ENCODE data around the gene CTRL. TPM values are rescaled to one million over a fixed set of nuclear protein-coding genes. Genes with fewer than 3 reads are reported as not detected.

The CTRL gene
- total RNA-seq, 2 donors from 2014 or later = 0.66 to 2.3 TPM

DNA sequence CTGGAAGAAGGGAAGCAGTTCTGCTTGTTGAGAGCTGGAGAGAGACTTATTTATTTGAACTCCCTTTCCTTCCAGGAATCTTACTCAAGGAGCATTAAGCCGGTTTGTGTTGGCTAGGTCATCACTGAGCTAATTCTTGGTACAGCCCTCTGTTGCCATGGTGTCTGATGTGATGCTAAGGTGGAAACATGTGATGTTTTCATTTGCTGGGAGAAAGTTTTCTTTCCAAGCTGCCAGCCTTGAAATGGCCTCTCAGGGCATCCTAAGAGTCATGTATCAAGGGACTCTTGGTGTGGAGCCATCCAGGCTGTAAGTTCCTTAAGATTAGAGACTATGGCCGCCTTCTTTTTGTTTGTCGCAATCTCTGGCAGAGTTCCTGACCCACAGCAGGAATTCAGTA, 34.4 kb downstream of the CTRL start:
- 97 to 100% methylated on average over 3 of the region's 3 CpGs for WGBS, 2 experiments (ENCODE audit: insufficient coverage in 1 of 2, insufficient read length in 1 of 2)
- Mint-ChIP-seq H3K27ac (no peak overlapping the region), H3K9me3 (no peaks in the 10 kb centered on the region), H3K4me3 (no peak overlapping the region), H3K27me3 (ENCODE audit: insufficient read depth) (no peaks in the 10 kb centered on the region), H3K36me3 (ENCODE audit: low read depth) (no peaks in the 10 kb centered on the region), H3K4me1 (peaks cover 16% of the 10 kb centered on the region)
- Histone ChIP-seq H3K4me1 (ENCODE audit: control insufficient read depth, insufficient read depth, low read length) (no peaks in the 10 kb centered on the region), H3K27me3 (ENCODE audit: control insufficient read depth, insufficient read depth, low read length, poor library complexity, severe bottlenecking) (no peaks in the 10 kb centered on the region), H3K9me3 (ENCODE audit: control insufficient read depth, low read length) (no peaks in the 10 kb centered on the region), H3K9ac (ENCODE audit: extremely low read depth, low read length, poor library complexity, severe bottlenecking) (no peak overlapping the region), H3K27ac (ENCODE audit: low read depth, low read length) (no peak overlapping the region), H3K4me3 (ENCODE audit: low read length) (no peak overlapping the region), H3K36me3 (ENCODE audit: control insufficient read depth, insufficient read depth, low read length) (no peaks in the 10 kb centered on the region)
- no peak for DNase-seq
- TF ChIP-seq, protein P1, sequence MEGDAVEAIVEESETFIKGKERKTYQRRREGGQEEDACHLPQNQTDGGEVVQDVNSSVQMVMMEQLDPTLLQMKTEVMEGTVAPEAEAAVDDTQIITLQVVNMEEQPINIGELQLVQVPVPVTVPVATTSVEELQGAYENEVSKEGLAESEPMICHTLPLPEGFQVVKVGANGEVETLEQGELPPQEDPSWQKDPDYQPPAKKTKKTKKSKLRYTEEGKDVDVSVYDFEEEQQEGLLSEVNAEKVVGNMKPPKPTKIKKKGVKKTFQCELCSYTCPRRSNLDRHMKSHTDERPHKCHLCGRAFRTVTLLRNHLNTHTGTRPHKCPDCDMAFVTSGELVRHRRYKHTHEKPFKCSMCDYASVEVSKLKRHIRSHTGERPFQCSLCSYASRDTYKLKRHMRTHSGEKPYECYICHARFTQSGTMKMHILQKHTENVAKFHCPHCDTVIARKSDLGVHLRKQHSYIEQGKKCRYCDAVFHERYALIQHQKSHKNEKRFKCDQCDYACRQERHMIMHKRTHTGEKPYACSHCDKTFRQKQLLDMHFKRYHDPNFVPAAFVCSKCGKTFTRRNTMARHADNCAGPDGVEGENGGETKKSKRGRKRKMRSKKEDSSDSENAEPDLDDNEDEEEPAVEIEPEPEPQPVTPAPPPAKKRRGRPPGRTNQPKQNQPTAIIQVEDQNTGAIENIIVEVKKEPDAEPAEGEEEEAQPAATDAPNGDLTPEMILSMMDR (conservative IDR thresholded peaks at IDR 0.05) = no peak

DNA sequence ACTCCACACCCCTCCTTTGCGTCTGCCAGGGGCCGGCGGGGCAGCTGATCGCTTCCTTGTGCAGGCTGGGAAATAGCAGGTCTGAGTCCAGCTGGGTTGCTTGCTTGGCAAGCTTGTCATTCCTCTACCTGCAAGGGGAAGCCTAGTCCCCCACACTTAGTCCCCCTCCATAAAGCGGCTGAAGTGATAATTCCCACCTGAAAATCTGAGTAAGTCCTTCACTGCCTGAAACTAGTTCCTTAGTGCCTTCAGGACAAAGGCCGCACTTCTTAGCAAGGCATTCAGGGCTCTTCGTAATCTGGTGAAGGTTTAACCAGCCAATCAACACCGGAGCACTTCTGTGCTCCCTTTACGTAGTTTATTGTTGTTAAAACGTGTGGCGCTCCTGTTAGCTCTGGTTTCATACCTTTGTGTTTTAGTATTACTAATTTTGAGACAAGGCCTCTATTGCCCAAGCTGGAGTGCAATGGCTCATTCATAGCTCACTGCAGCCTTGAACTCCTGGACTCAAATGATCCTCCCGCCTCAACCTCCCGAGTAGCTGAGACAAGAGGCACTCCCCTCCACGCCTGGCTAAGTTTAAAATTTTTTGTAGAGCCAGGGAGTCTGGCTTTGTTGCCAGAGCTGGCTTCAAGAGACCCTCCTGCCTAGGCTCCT, 37.8 kb downstream of the CTRL start:
- no peaks in the 10 kb centered on the region for H3K27me3 ChIP-seq (ENCODE audit: control insufficient read depth, insufficient read depth, low read length, poor library complexity, severe bottlenecking)
- H3K9ac ChIP-seq (ENCODE audit: extremely low read depth, low read length, poor library complexity, severe bottlenecking) = peak overlapping the region; percentile 99
- WGBS, 2 experiments (ENCODE audit: insufficient coverage in 1 of 2, insufficient read length in 1 of 2) = 39 to 41% methylated on average over 14 of the region's 14 CpGs
- Mint-ChIP-seq H3K9me3 (no peaks in the 10 kb centered on the region), H3K4me3 (peak overlapping the region; percentile 96), H3K27ac (peak overlapping the region; percentile 99), H3K4me1 (peaks cover 16% of the 10 kb centered on the region), H3K36me3 (ENCODE audit: low read depth) (no peaks in the 10 kb centered on the region), H3K27me3 (ENCODE audit: insufficient read depth) (no peaks in the 10 kb centered on the region)
- H3K4me3 ChIP-seq (ENCODE audit: low read length) = peak overlapping the region; percentile 91
- no peak for DNase-seq
- peak overlapping the region; percentile 85 for H3K27ac ChIP-seq (ENCODE audit: low read depth, low read length)
- TF ChIP-seq, protein P1 (conservative IDR thresholded peaks at IDR 0.05) = no peak
- no peaks in the 10 kb centered on the region for H3K4me1 ChIP-seq (ENCODE audit: control insufficient read depth, insufficient read depth, low read length)
- H3K36me3 ChIP-seq (ENCODE audit: control insufficient read depth, insufficient read depth, low read length) = no peaks in the 10 kb centered on the region
- no peaks in the 10 kb centered on the region for H3K9me3 ChIP-seq (ENCODE audit: control insufficient read depth, low read length)

DNA sequence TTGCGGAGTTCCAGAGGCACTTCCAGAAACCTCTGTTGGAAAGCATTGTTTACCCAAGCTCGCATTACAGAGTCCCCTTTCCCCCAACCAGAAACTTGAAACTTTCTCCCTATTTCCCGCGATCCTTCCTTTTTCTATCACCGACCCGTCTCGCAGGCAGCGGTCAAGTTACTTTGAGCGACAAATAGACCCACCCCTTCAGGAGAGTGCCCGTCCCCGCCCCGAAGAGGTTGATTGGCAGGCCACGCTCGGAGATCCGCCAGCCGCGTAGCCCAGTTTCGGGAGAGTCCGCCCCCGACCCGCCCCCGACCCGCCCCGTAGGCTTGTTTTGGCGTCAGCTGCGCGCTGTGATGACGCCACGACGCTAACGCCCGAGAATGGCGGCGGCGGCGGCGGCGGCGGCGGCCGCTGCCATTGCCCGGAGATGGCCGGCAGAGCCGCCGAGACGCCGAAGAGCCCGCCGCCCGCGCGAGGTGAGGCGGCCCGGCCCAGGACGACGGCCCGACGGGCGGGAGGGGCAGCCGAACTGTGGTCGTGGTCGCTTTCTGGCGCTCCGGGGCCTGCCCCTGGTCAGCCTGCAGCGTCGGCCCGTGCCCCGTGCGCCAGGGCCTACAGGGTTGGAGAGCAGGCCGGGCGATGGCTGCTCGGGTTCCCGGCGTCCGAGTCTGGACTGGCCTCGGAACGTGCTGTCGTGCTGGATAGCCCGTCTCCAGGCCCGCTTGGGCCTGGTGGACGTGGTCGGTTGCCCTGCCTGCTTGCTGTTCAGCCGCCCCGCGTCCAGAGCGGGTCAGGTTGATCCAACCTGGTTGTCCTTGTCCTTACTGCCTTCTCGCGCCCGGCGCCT, 38.5 kb downstream of the CTRL start, which contains the start of gene PSKH1:
Gene PSKH1, plus strand, starts transcription at position 356 of the 844 bp plus-strand sequence. CDS start 15,496 bp downstream, outside the sequence.
- no peaks in the 10 kb centered on the region for H3K36me3 Mint-ChIP-seq (ENCODE audit: low read depth)
- Histone ChIP-seq H3K4me1 (ENCODE audit: control insufficient read depth, insufficient read depth, low read length) (no peaks in the 10 kb centered on the region), H3K9ac (ENCODE audit: extremely low read depth, low read length, poor library complexity, severe bottlenecking) (peak within 1 kb of the TSS; percentile 99), H3K27me3 (ENCODE audit: control insufficient read depth, insufficient read depth, low read length, poor library complexity, severe bottlenecking) (no peaks in the 10 kb centered on the region), H3K4me3 (ENCODE audit: low read length) (peak within 1 kb of the TSS; percentile 91), H3K9me3 (ENCODE audit: control insufficient read depth, low read length) (no peaks in the 10 kb centered on the region), H3K27ac (ENCODE audit: low read depth, low read length) (peak within 1 kb of the TSS; percentile 85), H3K36me3 (ENCODE audit: control insufficient read depth, insufficient read depth, low read length) (no peaks in the 10 kb centered on the region)
- no peaks in the 10 kb centered on the region for H3K9me3 Mint-ChIP-seq
- WGBS, 2 experiments (ENCODE audit: insufficient coverage in 1 of 2, insufficient read length in 1 of 2) = 0% methylated on average over 34 to 90 of the region's 90 CpGs
- DNase-seq = peak; percentile 99
- H3K4me1 Mint-ChIP-seq = peaks cover 19% of the 10 kb centered on the region
- TF ChIP-seq, protein P1 (conservative IDR thresholded peaks at IDR 0.05) = no peak
- no peaks in the 10 kb centered on the region for H3K27me3 Mint-ChIP-seq (ENCODE audit: insufficient read depth)
- H3K27ac Mint-ChIP-seq = peak within 1 kb of the TSS; percentile 99
- peak within 1 kb of the TSS; percentile 96 for H3K4me3 Mint-ChIP-seq
